ENCODE results near the gene YAP1.

YAP1 gene

DNA sequence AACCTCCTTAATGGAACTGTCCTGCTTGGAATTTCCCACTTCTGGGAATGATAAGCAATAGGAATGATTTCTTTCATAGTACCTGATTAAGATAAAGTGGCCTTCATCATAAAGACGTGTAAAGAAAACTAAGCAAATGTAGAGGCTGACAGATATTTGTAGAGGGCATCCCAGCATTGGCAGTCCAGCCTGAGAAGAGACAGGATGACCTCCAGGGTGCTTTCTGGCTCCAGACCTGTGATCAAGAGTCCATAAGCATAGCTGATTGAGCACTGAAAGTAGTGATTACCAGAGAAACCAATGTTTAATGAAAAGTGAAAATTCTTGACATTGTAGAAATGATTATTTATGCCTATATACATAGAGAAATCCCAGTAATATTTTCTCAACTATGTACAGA, 33.6 kb downstream of the YAP1 start:
- TF ChIP-seq, protein P1, sequence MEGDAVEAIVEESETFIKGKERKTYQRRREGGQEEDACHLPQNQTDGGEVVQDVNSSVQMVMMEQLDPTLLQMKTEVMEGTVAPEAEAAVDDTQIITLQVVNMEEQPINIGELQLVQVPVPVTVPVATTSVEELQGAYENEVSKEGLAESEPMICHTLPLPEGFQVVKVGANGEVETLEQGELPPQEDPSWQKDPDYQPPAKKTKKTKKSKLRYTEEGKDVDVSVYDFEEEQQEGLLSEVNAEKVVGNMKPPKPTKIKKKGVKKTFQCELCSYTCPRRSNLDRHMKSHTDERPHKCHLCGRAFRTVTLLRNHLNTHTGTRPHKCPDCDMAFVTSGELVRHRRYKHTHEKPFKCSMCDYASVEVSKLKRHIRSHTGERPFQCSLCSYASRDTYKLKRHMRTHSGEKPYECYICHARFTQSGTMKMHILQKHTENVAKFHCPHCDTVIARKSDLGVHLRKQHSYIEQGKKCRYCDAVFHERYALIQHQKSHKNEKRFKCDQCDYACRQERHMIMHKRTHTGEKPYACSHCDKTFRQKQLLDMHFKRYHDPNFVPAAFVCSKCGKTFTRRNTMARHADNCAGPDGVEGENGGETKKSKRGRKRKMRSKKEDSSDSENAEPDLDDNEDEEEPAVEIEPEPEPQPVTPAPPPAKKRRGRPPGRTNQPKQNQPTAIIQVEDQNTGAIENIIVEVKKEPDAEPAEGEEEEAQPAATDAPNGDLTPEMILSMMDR (IDR thresholded peaks at IDR 0.05; ENCODE audit: low read depth, low read length) = no peak
- DNase-seq (ENCODE audit: low read depth, low spot score) = no peak
- in situ Hi-C loops (cut with HindIII; ENCODE audit: low sequenced_read_pairs) = no loop called here
- no peak overlapping the region for H3K4me3 ChIP-seq (ENCODE audit: low read depth, low read length)

DNA sequence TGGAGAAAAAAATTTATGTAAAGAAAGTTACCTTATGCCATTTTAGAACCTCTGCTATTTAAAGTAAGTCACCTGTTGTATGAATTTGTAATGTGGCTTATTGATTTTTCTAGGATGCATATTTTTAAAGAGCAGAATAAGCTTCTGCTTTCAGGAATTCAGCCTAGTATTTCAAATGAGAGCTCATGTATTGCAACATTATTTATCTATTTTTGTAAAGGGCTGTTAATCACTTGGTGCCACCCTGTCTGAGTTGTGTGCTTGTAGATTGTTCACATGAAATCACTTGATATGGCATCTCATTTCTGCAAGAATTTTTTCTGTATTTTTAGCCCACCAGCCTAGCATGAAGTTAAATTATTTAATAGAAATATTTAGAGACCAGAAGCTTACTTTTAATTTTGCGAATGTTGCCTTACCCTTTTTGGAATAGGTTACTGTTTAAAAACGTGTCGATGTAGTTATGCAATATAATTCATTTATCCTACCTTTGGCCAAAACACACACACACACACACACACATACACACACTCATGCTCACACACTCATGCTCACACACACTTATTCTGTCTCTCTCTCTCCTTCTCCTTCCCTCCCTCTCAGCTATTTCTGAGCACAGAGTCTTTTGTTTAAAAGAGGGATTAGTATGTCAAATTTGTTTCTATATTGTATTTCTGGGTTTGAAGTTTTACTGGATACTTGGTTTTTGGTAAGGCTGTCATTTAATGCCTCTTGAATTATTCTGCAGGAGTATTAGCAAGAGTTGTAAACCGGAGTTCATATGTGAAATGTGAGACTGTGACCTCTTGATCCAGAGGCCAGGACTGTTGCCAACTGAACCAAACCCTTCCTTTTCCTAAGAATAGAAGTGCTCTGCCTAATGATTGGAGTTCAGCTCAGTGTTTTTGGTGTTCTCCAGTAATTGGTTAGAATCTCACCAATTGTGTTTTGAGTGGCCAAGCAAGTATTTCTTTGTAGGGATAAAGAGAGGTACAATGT, 34.4 kb downstream of the YAP1 start:
- peak; percentile 56 for DNase-seq (ENCODE audit: low read depth, low spot score)
- in situ Hi-C loops (cut with HindIII; ENCODE audit: low sequenced_read_pairs) = no loop called here
- H3K4me3 ChIP-seq (ENCODE audit: low read depth, low read length) = no peak overlapping the region
- TF ChIP-seq, protein P1 (IDR thresholded peaks at IDR 0.05; ENCODE audit: low read depth, low read length) = no peak

DNA sequence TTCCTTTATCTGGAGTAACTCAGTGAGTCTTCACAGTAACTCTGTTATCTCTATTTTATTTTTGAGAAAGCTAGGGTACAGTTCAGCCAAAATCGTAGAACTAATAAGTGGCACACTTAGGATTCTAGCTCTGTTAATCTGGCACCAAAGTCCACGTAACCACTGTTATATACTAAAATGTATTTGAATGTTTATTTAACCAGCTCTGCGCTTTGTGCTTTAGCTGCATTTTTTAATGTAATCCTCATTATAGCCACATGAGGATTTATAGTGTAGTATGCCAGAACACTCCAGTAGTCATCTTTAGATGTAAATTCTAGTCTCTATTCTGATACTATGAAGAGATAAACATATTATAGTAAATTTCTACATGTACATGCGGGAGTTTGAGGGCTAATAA, 36.8 kb downstream of the YAP1 start:
- in situ Hi-C loops (cut with HindIII; ENCODE audit: low sequenced_read_pairs) = no loop called here
- no peak for DNase-seq (ENCODE audit: low read depth, low spot score)
- H3K4me3 ChIP-seq (ENCODE audit: low read depth, low read length) = no peak overlapping the region
- TF ChIP-seq, protein P1 (IDR thresholded peaks at IDR 0.05; ENCODE audit: low read depth, low read length) = no peak

DNA sequence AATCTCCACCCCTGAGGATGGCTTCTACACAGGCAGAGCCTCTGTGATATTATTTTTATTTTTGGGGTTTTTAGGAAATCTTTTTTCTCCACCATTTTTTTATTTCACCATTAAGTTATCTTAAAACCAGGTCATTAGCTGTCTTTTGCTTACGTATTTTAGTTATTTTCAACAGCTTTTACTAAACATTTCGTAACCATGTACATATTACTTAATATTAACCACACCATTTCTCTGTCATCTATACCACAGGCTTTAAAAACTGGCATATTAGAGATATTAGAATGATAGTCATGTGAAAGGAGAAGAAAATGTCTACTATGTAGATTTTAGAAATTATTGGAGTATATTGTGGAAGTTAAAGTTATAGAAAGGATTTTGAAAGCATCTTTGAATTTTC, 37.4 kb downstream of the YAP1 start:
- no peak overlapping the region for H3K4me3 ChIP-seq (ENCODE audit: low read depth, low read length)

DNA sequence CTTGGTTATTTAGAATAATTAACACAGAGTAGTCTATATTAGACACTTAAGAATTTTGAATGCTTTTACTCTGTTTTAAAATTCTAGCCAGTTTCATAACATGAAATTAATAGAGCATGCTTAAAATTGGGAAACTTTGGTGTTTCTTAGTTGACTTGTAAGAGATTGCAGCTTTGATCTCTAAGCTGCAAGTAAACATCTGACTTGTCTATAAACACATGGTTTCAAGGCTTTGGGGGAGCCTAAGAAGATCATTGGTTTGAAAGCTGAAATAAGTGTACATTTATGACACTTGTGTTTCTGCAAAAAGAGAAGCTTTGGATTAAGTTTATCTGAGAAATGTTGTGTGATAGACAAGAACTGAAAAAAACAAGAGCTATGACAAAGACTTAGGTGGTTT, 37.8 kb downstream of the YAP1 start:
- in situ Hi-C loops (cut with HindIII; ENCODE audit: low sequenced_read_pairs) = no loop called here
- TF ChIP-seq, protein P1 (IDR thresholded peaks at IDR 0.05; ENCODE audit: low read depth, low read length) = no peak
- DNase-seq (ENCODE audit: low read depth, low spot score) = no peak
- H3K4me3 ChIP-seq (ENCODE audit: low read depth, low read length) = no peak overlapping the region

More for the DNA sequence above, 37.4 kb downstream of the YAP1 start:
- DNase-seq (ENCODE audit: low read depth, low spot score) = no peak
- TF ChIP-seq, protein P1 (IDR thresholded peaks at IDR 0.05; ENCODE audit: low read depth, low read length) = no peak
- in situ Hi-C loops (cut with HindIII; ENCODE audit: low sequenced_read_pairs) = no loop called here

DNA sequence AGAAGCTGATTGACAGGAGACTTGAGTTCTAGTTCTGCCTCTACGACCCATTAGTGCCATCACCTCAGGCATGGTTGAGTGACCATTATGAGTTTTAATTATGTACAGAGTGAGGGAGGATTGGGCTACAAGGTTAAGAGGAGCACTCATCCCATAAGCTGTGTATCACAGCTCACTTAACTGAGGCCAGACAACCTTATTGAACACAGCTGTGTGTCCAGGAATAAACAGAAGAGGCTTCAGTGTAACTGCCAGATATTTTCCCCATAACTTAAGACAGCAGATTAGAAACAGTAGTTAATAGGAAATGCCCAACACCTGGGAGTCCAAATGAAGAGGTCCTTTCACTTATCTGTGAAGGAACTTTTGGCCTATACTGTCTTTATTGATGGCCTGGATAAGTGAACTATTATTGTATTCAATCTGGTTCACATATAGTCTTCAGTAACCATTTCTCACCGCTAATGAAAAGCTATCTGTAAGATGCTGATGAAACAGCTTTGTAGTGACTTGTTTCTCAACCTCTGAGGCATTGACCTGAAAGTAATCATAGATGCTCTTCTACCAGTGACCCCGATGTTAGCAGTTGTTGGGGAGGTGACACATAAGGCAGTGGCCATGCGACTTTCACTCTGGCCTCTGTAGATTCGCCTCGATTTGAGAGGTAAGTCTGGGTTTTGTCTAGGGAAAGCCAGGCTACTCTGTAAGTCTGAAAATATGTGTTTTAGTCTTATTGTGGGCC, 41.7 kb downstream of the YAP1 start:
- DNase-seq (ENCODE audit: low read depth, low spot score) = no peak
- TF ChIP-seq, protein P1 (IDR thresholded peaks at IDR 0.05; ENCODE audit: low read depth, low read length) = no peak
- no peak overlapping the region for H3K4me3 ChIP-seq (ENCODE audit: low read depth, low read length)
- in situ Hi-C loops (cut with HindIII; ENCODE audit: low sequenced_read_pairs) = no loop called here
